ENCODE data around the gene NFIA.
A peak's percentile ranks its signal among the peaks of the same experiment; 100 is the strongest.

The NFIA gene

GRCh38 chr1:61049850-61050540, 32.4 kb upstream of the NFIA start:
- H3K4me3 ChIP-seq (replicated peaks; ENCODE audit: low read depth, low read length), result peak overlapping the region; percentile 64
- peak; percentile 66 for DNase-seq (ENCODE audit: extremely low read depth, low read depth)
- peak; percentile 95 for TF ChIP-seq CTCF (IDR thresholded peaks at IDR 0.05; ENCODE audit: low read depth, low read length, missing control alignments)

DNA sequence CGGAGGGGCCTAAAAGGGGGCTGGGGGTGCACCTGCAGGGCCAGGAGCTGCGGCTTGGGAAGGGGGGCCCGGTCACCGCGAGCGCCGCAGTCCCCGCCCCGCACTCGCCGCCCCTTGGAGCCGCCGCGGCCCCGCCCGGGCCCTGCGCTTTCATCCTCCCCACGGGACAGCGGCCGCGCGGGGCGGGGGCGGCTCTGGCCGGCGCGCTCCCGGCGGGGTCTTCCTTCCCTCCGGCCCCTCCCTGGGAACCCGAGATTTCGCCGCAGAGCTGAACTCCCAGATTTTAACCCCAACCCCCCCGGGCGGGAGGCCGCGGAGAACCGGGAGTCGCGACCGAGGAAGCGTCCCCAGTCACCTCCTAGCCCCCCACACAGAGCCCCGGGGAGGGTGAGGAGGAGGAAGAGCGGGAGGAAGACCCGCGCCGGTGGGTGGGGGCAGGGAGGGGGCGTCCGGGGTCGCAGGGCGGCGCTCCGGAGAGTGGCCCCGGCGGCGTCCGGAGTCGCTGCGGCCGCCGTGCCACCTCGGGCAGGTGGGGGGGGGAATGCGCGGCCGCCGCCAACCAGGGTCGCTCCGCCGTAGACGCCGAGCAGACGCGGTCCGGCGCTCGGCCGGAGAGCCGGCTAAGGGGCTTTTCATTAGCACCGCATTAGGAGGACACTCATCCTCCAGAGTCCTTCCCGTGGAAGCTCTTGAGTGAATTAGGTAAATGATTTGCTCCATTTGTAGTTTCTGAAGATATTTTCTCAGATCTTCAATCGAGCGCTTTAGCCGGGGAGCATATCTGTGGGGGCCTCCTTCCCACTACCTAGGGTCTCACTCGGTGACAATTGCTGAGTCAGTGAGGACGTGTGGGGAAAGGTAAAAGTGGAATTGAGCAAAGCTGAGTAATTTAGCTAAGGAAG, 31.6 kb upstream of the NFIA start:
- DNase-seq (ENCODE audit: extremely low read depth, low read depth), result no peak
- no peak for TF ChIP-seq CTCF (IDR thresholded peaks at IDR 0.05; ENCODE audit: low read depth, low read length, missing control alignments)
- H3K4me3 ChIP-seq (replicated peaks; ENCODE audit: low read depth, low read length), result peak overlapping the region; percentile 64

- no peak for DNase-seq (ENCODE audit: extremely low read depth, low read depth)
- no peak for TF ChIP-seq CTCF (IDR thresholded peaks at IDR 0.05; ENCODE audit: low read depth, low read length, missing control alignments)
- H3K4me3 ChIP-seq (replicated peaks; ENCODE audit: low read depth, low read length), result no peak overlapping the region
These were observed 31.0 kb upstream of the NFIA start for GRCh38 chr1:61051443-61051718.

GRCh38 chr1:61051719-61052394, 30.5 kb upstream of the NFIA start:
- TF ChIP-seq CTCF (IDR thresholded peaks at IDR 0.05; ENCODE audit: low read depth, low read length, missing control alignments), result no peak
- no peak overlapping the region for H3K4me3 ChIP-seq (replicated peaks; ENCODE audit: low read depth, low read length)
- DNase-seq (ENCODE audit: extremely low read depth, low read depth), result no peak

DNA sequence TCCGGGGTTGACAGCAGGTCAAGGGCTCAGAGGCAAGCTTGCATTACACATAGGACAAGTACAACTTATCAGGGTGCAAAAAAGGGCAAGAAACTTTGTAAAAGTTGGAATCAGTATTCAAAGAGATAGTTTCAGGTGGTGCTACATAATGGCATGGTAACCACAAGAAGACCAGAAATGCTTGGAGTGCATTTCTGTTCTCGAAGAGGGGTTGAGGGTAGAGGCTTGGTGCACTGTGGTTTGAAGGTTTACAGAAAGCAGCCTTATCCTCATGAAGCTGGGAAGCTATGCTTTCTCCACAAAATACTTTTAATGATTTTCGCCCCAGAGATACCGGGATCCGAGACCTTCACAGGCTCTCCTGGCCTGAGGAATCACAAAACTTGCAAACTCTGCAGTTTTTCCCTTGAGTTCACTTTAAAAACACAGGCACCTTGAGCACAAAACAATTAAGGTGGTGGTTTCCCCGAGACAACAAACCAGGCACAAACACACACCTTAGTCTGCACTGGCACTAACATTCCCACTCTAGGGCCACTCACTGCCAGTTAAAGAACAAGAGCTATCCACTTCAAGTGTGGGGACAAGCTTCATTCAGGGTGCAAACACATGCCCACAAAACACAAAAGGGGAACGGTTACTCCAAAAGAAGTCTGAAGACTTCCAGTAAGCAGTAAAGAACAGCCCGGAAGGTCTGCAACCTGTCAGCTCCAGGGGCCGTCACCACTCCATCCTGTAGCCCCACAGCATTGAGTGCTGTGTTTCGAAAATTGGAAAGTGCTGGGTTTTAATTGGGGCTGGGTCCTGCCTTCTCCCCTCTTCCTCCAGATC, 29.8 kb upstream of the NFIA start:
- no peak overlapping the region for H3K4me3 ChIP-seq (replicated peaks; ENCODE audit: low read depth, low read length)
- no peak for DNase-seq (ENCODE audit: extremely low read depth, low read depth)
- no peak for TF ChIP-seq CTCF (IDR thresholded peaks at IDR 0.05; ENCODE audit: low read depth, low read length, missing control alignments)

DNA sequence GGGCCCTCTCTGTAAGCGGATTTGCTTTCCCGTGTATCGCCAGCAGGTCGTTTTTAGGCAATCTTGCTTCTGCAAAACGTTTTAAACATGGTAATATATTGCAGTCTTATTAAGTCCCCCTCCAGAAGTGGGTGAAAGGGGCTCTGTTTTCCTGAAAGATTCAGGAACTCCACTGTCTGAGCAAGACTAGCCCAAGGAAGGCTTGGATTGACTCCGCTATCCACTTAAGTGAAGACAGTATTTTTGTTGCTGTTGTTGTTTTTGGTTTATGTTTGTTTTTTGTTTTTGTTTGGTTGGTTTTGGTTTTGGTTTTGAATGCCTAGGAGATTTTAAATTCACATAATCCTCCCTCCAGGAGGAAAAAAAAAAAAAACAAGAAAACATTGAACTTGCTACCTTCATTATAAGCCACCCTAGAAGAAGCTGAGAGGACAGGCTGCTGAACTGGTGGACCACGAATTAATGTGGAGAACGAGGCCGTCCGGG, 29.1 kb upstream of the NFIA start:
- no peak for DNase-seq (ENCODE audit: extremely low read depth, low read depth)
- TF ChIP-seq CTCF (IDR thresholded peaks at IDR 0.05; ENCODE audit: low read depth, low read length, missing control alignments), result no peak
- H3K4me3 ChIP-seq (replicated peaks; ENCODE audit: low read depth, low read length), result no peak overlapping the region
